Measurements from ENCODE around the gene LRMDA.

The LRMDA gene

GRCh38 chr10:75585294-75585693, 153.9 kb downstream of the LRMDA start:
- TF ChIP-seq, protein P1, sequence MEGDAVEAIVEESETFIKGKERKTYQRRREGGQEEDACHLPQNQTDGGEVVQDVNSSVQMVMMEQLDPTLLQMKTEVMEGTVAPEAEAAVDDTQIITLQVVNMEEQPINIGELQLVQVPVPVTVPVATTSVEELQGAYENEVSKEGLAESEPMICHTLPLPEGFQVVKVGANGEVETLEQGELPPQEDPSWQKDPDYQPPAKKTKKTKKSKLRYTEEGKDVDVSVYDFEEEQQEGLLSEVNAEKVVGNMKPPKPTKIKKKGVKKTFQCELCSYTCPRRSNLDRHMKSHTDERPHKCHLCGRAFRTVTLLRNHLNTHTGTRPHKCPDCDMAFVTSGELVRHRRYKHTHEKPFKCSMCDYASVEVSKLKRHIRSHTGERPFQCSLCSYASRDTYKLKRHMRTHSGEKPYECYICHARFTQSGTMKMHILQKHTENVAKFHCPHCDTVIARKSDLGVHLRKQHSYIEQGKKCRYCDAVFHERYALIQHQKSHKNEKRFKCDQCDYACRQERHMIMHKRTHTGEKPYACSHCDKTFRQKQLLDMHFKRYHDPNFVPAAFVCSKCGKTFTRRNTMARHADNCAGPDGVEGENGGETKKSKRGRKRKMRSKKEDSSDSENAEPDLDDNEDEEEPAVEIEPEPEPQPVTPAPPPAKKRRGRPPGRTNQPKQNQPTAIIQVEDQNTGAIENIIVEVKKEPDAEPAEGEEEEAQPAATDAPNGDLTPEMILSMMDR (IDR thresholded peaks at IDR 0.05) = no peak

DNA sequence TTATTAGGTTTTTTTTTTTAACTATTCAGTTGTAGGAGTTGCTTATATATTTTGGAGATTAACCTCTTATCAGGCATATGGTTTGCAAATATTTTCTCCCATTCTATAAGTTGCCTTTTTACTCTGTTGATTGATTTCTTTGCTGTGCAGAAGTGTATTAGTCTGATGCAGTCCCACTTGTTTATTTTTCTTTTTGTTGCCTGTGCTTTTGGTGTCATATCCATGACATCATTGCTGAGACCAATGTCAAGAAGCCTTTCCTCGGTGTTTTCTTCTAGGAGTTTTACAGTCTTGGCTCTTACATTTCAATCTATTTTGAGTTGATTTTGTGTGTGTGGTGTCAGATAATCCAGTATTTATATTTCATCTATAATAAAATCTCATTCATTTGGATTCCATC, 155.4 kb downstream of the LRMDA start:
- TF ChIP-seq, protein P1 (IDR thresholded peaks at IDR 0.05) = no peak

DNA sequence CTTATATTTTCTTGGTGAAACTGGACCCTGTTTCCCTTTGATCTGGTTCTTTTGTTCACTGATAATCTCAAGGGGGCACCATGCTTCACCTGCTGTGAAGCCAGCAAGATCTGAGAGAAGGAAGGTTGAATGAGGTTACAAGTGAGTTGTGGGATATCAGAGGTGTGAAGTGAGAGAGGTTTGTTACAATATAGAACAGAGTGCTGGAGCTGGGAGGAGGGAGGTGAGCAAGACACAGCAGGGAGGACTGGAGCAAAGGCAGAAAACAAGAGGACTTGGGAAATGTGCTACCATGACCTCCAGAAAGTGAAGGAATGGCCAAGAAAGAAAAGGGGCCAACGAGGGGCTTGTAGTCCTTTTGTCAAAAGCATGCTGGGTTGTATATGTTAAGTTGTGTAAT, 156.6 kb downstream of the LRMDA start:
- TF ChIP-seq, protein P1 (IDR thresholded peaks at IDR 0.05) = no peak

GRCh38 chr10:75589895-75590654, 158.7 kb downstream of the LRMDA start:
- TF ChIP-seq, protein P1 (IDR thresholded peaks at IDR 0.05) = no peak

DNA sequence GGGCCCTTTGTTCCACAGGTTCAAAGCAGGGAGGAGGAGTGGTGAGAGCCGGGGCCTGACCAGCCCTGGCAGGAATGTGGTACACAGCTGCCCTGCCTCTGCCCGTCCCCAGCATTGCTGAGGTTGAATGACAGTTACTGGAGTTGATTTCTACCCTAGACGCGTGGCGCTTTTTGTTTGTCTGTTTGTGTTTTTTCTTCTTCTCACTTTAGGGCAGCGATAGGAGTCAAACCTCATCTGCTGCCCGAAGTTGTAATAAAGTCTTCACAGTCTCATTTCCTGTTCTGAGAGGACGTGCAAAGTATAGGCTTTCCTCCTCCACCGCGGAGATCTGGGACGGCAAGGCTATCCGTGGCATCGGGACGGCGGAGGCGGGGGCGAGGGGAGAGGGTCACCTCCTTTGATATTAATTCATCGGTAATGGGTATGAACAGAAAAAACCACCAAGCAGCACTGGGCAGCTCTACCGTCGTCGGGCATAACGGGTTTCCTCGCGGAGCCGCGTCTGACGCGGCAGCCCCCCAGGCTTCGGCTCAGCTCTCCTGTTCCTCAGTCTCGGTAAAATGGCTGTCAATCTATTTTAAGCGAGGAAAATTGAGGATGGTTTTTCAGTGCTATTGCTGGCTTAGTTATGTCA, 160.8 kb downstream of the LRMDA start:
- TF ChIP-seq, protein P1 (IDR thresholded peaks at IDR 0.05) = no peak

- TF ChIP-seq, protein P1 (IDR thresholded peaks at IDR 0.05) = no peak
These were observed 161.6 kb downstream of the LRMDA start for GRCh38 chr10:75592791-75593643.

- TF ChIP-seq, protein P1 (IDR thresholded peaks at IDR 0.05) = peak; percentile 17; the same call in 1 of the 2 replicates
These were observed 162.5 kb downstream of the LRMDA start for GRCh38 chr10:75593692-75594556.
